HEK293T (cell line): ENCODE results near the gene MRPL39.
"Not testable (repeated sequence)": the region's sequence is repeated elsewhere in the genome, so short reads cannot be mapped to it uniquely, and the experiment has no call there.

Source experiments
- CTCF ChIA-PET: fragments of 350-600 bp; formaldehyde crosslinking; extraction: SDS; loops from one replicate; lab custom pipeline; 2021; ENCODE audit warnings: antibody characterized with exemption, inconsistent platforms; lab: Yijun Ruan, JAX
- POLR2A ChIA-PET: fragments of 350-600 bp; formaldehyde crosslinking; extraction: SDS; loops from one replicate; lab custom pipeline; 2020; ENCODE audit warnings: antibody characterized with exemption, inconsistent platforms; lab: Yijun Ruan, JAX
- DNase-seq: peaks from one replicate; pipeline ENCODE4 v3.0.0; 2012; ENCODE audit warnings: mixed read lengths; ENCODE audit errors: extremely low spot score
- ARNT ChIP-seq: fragments of 450-650 bp; IDR thresholded peaks from 2 replicates; pipeline ENCODE4 v1.6.1; 2017; ENCODE audit warnings: mild to moderate bottlenecking
- BHLHE40 ChIP-seq: fragments of 450-650 bp; IDR thresholded peaks from 2 replicates; pipeline ENCODE4 v1.6.1; 2016; ENCODE audit warnings: mild to moderate bottlenecking, moderate library complexity, borderline replicate concordance
- CTBP1 ChIP-seq: fragments of 450-650 bp; IDR thresholded peaks from 2 replicates; pipeline ENCODE4 v1.6.1; 2016; ENCODE audit warnings: borderline replicate concordance
- ELF4 ChIP-seq: fragments of 450-650 bp; IDR thresholded peaks from 2 replicates; pipeline ENCODE4 v1.6.1; 2017; ENCODE audit warnings: antibody characterized with exemption
- FOXA1 ChIP-seq: fragments of 450-650 bp; IDR thresholded peaks from 2 replicates; pipeline ENCODE4 v1.6.1; 2016; ENCODE audit warnings: mild to moderate bottlenecking
- FOXK2 ChIP-seq: fragments of 450-650 bp; IDR thresholded peaks from 2 replicates; pipeline ENCODE4 v1.6.1; 2016; ENCODE audit warnings: mild to moderate bottlenecking
- FOXM1 ChIP-seq: fragments of 450-650 bp; IDR thresholded peaks from 2 replicates; pipeline ENCODE4 v1.6.1; 2017; ENCODE audit warnings: mild to moderate bottlenecking, borderline replicate concordance
- HDGF ChIP-seq: fragments of 450-650 bp; IDR thresholded peaks from 2 replicates; pipeline ENCODE4 v1.6.1; 2017; ENCODE audit warnings: antibody characterized with exemption, borderline replicate concordance
- L3MBTL2 ChIP-seq: fragments of 450-650 bp; conservative IDR thresholded peaks from 2 replicates; pipeline ENCODE4 v1.6.1; 2016; ENCODE audit warnings: mild to moderate bottlenecking
- LEF1 ChIP-seq: fragments of 450-650 bp; IDR thresholded peaks from 2 replicates; pipeline ENCODE4 v1.6.1; 2017; ENCODE audit warnings: mild to moderate bottlenecking, borderline replicate concordance
- NFRKB ChIP-seq: fragments of 450-650 bp; IDR thresholded peaks from 2 replicates; pipeline ENCODE4 v1.6.1; 2016; ENCODE audit warnings: mild to moderate bottlenecking, moderate library complexity
- SP1 ChIP-seq: fragments of 450-650 bp; IDR thresholded peaks from 2 replicates; pipeline ENCODE4 v1.6.1; 2017
- SUZ12 ChIP-seq: fragments of 450-650 bp; IDR thresholded peaks from 2 replicates; pipeline ENCODE4 v1.6.1; 2016; ENCODE audit warnings: mild to moderate bottlenecking
- TARDBP ChIP-seq: fragments of 450-650 bp; IDR thresholded peaks from 2 replicates; pipeline ENCODE4 v1.6.1; 2016
- ZNF384 ChIP-seq: fragments of 450-650 bp; IDR thresholded peaks from 2 replicates; pipeline ENCODE4 v1.6.1; 2016
- TF ChIP-seq, protein P1 (sequence below): fragments of 450-650 bp; IDR thresholded peaks from 2 replicates; pipeline ENCODE4 v1.6.1; 2016

Gene MRPL39

DNA sequence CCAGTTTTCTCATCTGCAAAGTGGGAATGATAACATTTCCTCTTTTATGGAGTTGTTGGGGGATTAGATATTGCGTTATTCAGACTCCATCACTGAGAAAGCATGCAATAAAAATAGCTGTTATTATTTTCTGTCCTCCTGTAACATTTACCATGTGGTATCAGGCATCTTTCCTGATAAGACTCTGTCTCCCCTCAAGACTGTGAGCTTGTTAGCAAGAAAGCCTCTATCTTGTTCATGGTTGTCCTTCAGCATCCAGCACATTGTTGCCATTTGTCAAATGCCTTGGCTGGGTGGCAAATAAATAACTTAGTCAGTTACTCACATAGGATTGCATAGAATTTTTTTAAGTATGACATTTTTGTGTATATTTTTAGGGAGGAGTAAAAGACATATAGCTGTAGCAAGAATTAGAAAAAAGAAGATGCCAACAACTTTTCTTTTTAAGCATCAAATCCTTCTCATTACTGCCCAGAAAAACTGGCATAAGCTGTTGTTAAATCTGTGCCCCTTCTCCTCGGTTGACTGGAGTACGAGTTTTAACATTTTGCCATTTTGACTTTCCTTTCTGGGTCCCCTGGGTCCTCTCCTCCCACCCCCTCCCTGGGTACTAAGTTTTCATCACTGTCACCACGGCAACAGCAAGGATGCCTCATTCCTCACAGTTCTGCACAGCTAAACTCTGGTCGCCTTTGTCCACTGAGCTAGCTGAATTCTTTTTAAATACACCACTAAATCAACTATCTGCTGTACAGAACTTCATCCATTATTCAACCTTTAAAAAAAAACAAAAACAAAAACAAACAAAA is 30.8 kb upstream of the MRPL39 start:
- TF ChIP-seq BHLHE40 (no peak), FOXA1 (no peak), ELF4 (no peak)
- no peak for DNase-seq
- CTCF ChIA-PET = no interaction called here
- POLR2A ChIA-PET = interaction anchor here (1.0 kb wide), 1 partner anchor 10 kb away, joined by 3 read pairs; no protein-coding TSS in a partner anchor

DNA sequence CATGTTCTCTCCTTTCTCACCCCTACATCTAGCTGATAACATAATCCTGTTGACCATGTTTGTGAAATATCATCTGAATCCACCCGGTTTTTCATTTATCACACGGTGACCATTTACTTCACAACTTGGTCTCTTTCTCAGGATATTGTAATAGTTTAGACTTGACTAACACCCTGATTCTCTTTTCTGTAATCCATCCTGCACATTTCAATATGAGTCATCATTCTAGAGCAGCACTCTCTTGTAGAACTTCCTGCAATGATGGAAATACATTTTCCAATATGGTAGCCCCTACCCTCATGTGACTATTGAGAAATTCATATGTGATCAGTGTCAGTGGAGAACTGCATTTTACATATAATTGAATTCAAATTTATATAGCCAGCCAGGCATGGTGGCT is 29.4 kb upstream of the MRPL39 start:
- TF ChIP-seq ZNF384 (no peak), BHLHE40 (no peak), SP1 (no peak), HDGF (no peak), CTBP1 (no peak), TARDBP (no peak), SUZ12 (no peak), FOXK2 (no peak)
- TF ChIP-seq, protein P1, sequence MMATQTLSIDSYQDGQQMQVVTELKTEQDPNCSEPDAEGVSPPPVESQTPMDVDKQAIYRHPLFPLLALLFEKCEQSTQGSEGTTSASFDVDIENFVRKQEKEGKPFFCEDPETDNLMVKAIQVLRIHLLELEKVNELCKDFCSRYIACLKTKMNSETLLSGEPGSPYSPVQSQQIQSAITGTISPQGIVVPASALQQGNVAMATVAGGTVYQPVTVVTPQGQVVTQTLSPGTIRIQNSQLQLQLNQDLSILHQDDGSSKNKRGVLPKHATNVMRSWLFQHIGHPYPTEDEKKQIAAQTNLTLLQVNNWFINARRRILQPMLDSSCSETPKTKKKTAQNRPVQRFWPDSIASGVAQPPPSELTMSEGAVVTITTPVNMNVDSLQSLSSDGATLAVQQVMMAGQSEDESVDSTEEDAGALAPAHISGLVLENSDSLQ = no peak
- ChIA-PET CTCF (interaction anchor here (0.6 kb wide), 1 partner anchor 12 kb away, joined by 3 read pairs; no protein-coding TSS in a partner anchor), POLR2A (no interaction called here)
- DNase-seq = no peak

DNA sequence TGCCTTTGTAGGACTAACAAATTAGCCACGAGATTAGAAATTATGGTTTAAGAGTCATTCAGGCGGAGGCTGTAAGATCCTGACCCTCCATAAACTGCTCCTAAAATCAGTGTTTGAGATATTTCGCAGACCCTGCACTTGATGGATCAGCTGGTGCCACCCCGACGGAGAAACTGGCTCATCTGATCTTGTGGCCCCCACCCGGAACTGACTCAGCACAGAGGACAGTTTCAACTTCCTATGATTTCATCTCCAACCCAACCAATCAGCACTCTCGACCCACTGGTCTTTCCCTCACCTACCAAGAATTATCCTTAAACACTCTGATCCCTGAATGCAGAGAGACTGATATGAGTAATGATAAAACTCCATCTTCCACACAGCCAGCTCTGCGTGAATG is 28.0 kb upstream of the MRPL39 start:
- TF ChIP-seq HDGF (no peak), LEF1 (no peak), L3MBTL2 (no peak), NFRKB (no peak), FOXK2 (no peak), FOXM1 (no peak), ARNT (no peak), TARDBP (no peak), BHLHE40 (no peak), ZNF384 (no peak), SUZ12 (no peak), CTBP1 (no peak), SP1 (no peak)
- TF ChIP-seq, protein P1 = no peak
- no peak for DNase-seq
- CTCF ChIA-PET = no interaction called here
- POLR2A ChIA-PET = no interaction called here

DNA sequence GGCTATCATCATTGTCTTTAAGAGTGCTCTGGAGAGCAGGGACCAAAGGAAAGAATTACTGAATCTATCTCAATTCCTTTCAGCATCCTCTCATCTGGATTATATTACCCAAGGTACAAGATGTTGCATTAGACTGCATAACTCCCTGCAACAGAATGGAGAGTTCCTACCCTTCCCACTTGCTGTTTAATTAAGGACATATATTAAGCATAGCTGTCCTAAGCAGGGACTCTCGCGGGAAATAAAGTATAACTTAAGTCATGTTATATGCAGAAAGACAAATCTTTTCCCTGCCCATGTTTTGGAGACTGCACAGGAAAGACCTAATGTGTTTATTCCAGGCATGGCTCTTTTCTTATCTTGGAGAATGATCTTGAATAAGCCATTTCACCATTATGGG is 25.0 kb upstream of the MRPL39 start:
- CTCF ChIA-PET = no interaction called here
- no peak for DNase-seq
- TF ChIP-seq NFRKB (no peak), FOXM1 (no peak), ARNT (no peak), L3MBTL2 (no peak), SUZ12 (no peak), CTBP1 (no peak)
- TF ChIP-seq, protein P1 = no peak
- POLR2A ChIA-PET = no interaction called here

DNA sequence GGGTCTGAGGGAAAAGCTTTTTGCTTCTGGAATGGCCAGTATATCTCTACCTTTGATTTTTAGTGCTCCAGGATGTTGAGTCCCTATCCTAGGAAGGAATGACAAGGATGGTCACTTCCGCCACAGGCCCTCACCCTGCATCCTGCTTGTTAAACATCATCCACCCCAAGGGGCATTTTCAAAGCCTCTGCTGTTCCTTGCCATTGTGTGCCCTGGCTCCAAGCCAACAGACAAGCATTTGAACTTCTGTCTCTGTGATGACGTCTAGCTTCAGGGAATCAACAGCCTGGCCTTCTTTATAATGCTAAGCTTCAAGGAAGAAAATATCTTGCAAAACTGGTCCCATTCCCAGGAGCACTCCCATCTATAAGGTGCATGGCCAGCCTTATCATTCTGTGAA is 19.5 kb upstream of the MRPL39 start:
- ChIA-PET POLR2A (no interaction called here), CTCF (no interaction called here)
- no peak for TF ChIP-seq TARDBP
- TF ChIP-seq ARNT = no peak
- no peak for TF ChIP-seq NFRKB
- no peak for TF ChIP-seq FOXA1
- no peak for TF ChIP-seq CTBP1
- TF ChIP-seq BHLHE40 = no peak
- TF ChIP-seq FOXK2 = no peak
- no peak for TF ChIP-seq SUZ12
- TF ChIP-seq, protein P1 = no peak
- no peak for TF ChIP-seq SP1
- no peak for TF ChIP-seq ELF4
- no peak for TF ChIP-seq L3MBTL2
- TF ChIP-seq ZNF384 = no peak
- TF ChIP-seq HDGF = no peak
- no peak for TF ChIP-seq FOXM1
- no peak for TF ChIP-seq LEF1
- DNase-seq = no peak

DNA sequence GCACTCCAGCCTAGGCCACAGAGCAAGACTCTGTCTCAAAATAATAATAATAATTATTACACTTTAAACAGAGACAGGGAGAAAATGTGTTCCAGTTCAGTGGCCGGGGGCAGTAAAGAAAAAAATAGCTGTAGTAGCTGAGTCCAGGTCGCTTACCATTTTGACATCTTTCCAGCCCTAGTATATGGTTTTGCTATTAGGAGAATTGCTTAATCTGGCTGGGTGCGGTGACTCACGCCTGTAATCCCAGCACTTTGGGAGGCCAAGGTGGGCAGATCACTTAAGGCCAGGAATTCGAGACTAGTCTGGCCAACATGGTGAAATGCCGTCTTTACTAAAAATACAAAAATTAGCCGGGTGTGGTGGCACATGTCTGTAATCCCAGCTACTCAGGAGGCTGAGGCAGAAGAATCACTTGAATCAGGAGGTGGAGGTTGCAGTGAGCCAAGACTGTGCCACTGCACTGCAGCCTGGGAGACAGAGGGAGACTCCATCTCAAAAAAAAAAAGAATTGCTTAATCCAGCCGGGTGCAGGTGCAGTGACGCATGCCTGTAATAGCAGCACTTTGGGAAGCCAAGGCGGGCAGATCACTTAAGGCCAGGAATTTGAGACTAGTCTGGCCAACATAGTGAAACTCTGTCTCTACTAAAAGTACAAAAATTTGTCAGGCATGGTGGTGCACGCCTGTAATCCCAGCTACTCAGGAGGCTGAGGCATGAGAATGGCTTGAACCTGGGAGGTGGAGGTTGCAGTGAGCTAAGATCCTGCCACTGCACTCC is 18.7 kb upstream of the MRPL39 start:
- DNase-seq, CTCF ChIA-PET: not testable (repeated sequence)

More for the DNA sequence above, 18.7 kb upstream of the MRPL39 start:
- POLR2A ChIA-PET = not testable (repeated sequence)
